GM18870 (cell line): Measurements from ENCODE around the gene NUBP2.

Experiments
- ATAC-seq: cut with Tn5 transposase; IDR thresholded peaks from one replicate; pipeline ENCODE4 v1.9.1; 2021; ENCODE audit warnings: moderate library complexity; ENCODE audit not compliant: unreplicated experiment

Gene NUBP2

GRCh38 chr16:1782408-1783264, at the start of gene NUBP2, which contains the start of gene SPSB3:
TSS of gene NUBP2 (plus strand) at chr16:1782960. CDS start at chr16:1783021, 61 bp downstream.
TSS of gene SPSB3 (minus strand) at chr16:1782571. CDS start at chr16:1781483, 1,088 bp downstream.
- peak; percentile 83 for ATAC-seq

GRCh38 chr16:1734123-1734522, 48.6 kb upstream of the NUBP2 start:
- no peak for ATAC-seq

- ATAC-seq, result no peak
These were observed 47.9 kb upstream of the NUBP2 start for GRCh38 chr16:1734816-1735215.

- ATAC-seq, result no peak
These were observed 42.5 kb upstream of the NUBP2 start for GRCh38 chr16:1740234-1740633.

- no peak for ATAC-seq
These were observed 41.8 kb upstream of the NUBP2 start for GRCh38 chr16:1740781-1741490.

- ATAC-seq, result no peak
These were observed 41.1 kb upstream of the NUBP2 start for GRCh38 chr16:1741553-1742165.

- no peak for ATAC-seq
These were observed 39.1 kb upstream of the NUBP2 start for GRCh38 chr16:1743376-1744337.

GRCh38 chr16:1744338-1744840, 38.4 kb upstream of the NUBP2 start:
- no peak for ATAC-seq

GRCh38 chr16:1745181-1745899, 37.4 kb upstream of the NUBP2 start:
- no peak for ATAC-seq

- ATAC-seq, result no peak
These were observed 36.7 kb upstream of the NUBP2 start for GRCh38 chr16:1745900-1746692.

- no peak for ATAC-seq
These were observed 36.0 kb upstream of the NUBP2 start for GRCh38 chr16:1746693-1747195.

- ATAC-seq, result no peak
These were observed 34.8 kb upstream of the NUBP2 start for GRCh38 chr16:1747934-1748333.

GRCh38 chr16:1749152-1750117, 33.3 kb upstream of the NUBP2 start:
- ATAC-seq, result no peak

GRCh38 chr16:1751946-1752345, 30.8 kb upstream of the NUBP2 start:
- ATAC-seq, result no peak

GRCh38 chr16:1752853-1753252, 29.9 kb upstream of the NUBP2 start:
- ATAC-seq, result no peak

GRCh38 chr16:1754204-1754603, 28.6 kb upstream of the NUBP2 start:
- no peak for ATAC-seq

- no peak for ATAC-seq
These were observed 24.9 kb upstream of the NUBP2 start for GRCh38 chr16:1757714-1758461.
